ENCODE measurements around the gene TPCN1. TPM values are rescaled to one million over a fixed set of nuclear protein-coding genes. Genes with fewer than 3 reads are reported as not detected.

TPCN1 gene
- total RNA-seq, 4 donors from 2014 or later = 16.5 to 38.4 (median 28.8) TPM

- TF ChIP-seq POLR2A (IDR thresholded peaks at IDR 0.05) (no peak), CTCF (IDR thresholded peaks at IDR 0.05) (no peak)
- WGBS, 2 donors = 91 to 92% methylated on average over 21 of the region's 21 CpGs
- intact Hi-C loops (cut with DNase I; ENCODE audit: low total_unique reads) = no loop called here
- no peak for DNase-seq (ENCODE audit: low spot score in 2 of 2)
- no peak overlapping the region for H3K4me3 ChIP-seq (ENCODE audit: low read depth, poor library complexity, severe bottlenecking)
These were observed 26.1 kb downstream of the TPCN1 start for GRCh38 chr12:113247123-113248050.

GRCh38 chr12:113248051-113248825 lies 27.0 kb downstream of the TPCN1 start:
- H3K4me3 ChIP-seq (ENCODE audit: low read depth, poor library complexity, severe bottlenecking) = no peak overlapping the region
- TF ChIP-seq POLR2A (IDR thresholded peaks at IDR 0.05) = no peak
- TF ChIP-seq CTCF (IDR thresholded peaks at IDR 0.05) = no peak

GRCh38 chr12:113248842-113249435 lies 27.7 kb downstream of the TPCN1 start:
- H3K4me3 ChIP-seq (ENCODE audit: low read depth, poor library complexity, severe bottlenecking) = no peak overlapping the region
- intact Hi-C loops (cut with DNase I; ENCODE audit: low total_unique reads) = no loop called here
- no peak for DNase-seq (ENCODE audit: low spot score in 2 of 2)
- 92 to 96% methylated on average over 11 of the region's 11 CpGs for WGBS, 2 donors
- TF ChIP-seq POLR2A (IDR thresholded peaks at IDR 0.05) (no peak), CTCF (IDR thresholded peaks at IDR 0.05) (no peak)

More at GRCh38 chr12:113248051-113248825, 27.0 kb downstream of the TPCN1 start:
- WGBS, 2 donors = 81 to 87% methylated on average over 22 of the region's 22 CpGs
- intact Hi-C loops (cut with DNase I; ENCODE audit: low total_unique reads) = no loop called here
- no peak for DNase-seq (ENCODE audit: low spot score in 2 of 2)

- intact Hi-C loops (cut with DNase I; ENCODE audit: low total_unique reads) = no loop called here
- no peak for DNase-seq (ENCODE audit: low spot score in 2 of 2)
- TF ChIP-seq CTCF (IDR thresholded peaks at IDR 0.05) (no peak), POLR2A (IDR thresholded peaks at IDR 0.05) (no peak)
- no peak overlapping the region for H3K4me3 ChIP-seq (ENCODE audit: low read depth, poor library complexity, severe bottlenecking)
- 92 to 95% methylated on average over 12 of the region's 12 CpGs for WGBS, 2 donors
These were observed 28.3 kb downstream of the TPCN1 start for GRCh38 chr12:113249546-113249945.

GRCh38 chr12:113250045-113250444 lies 28.8 kb downstream of the TPCN1 start:
- intact Hi-C loops (cut with DNase I; ENCODE audit: low total_unique reads) = no loop called here
- 91 to 95% methylated on average over 6 of the region's 6 CpGs for WGBS, 2 donors
- DNase-seq (ENCODE audit: low spot score in 2 of 2) = no peak
- no peak overlapping the region for H3K4me3 ChIP-seq (ENCODE audit: low read depth, poor library complexity, severe bottlenecking)
- no peak for TF ChIP-seq CTCF (IDR thresholded peaks at IDR 0.05)
- no peak for TF ChIP-seq POLR2A (IDR thresholded peaks at IDR 0.05)
